Sigmoid colon (tissue), 4 donors: ENCODE data around the gene DCC.

Experiments used
- EP300 ChIP-seq, 4 donors: sonication (generic); formaldehyde crosslinking; IDR thresholded peaks; one replicate each; pipeline ENCODE4 v1.6.1; 2017; ENCODE audit warnings: antibody characterized with exemption in 4 of 4
- POLR2A ChIP-seq, 2 donors: fragments of 450-650 bp; IDR thresholded peaks; one replicate each; pipeline ENCODE4 v1.6.1; 2016; ENCODE audit warnings: antibody characterized with exemption in 2 of 2, mild to moderate bottlenecking in 2 of 2, moderate library complexity in 2 of 2
- POLR2AphosphoS5 ChIP-seq, 4 donors: sonication (generic); formaldehyde crosslinking; IDR thresholded peaks; one replicate each; pipeline ENCODE4 v1.6.1; 2017; ENCODE audit warnings: antibody characterized with exemption in 4 of 4
- TF ChIP-seq, protein P1 (sequence below), 4 experiments: fragments of 450-650 bp in 3 of 4; fragments of 200-600 bp in 1 of 4; IDR thresholded peaks; one replicate each; pipeline ENCODE4 v1.5.1; 2016 to 2019; ENCODE audit warnings: antibody characterized with exemption in 4 of 4, mild to moderate bottlenecking in 3 of 4, moderate library complexity in 2 of 4

DNA sequence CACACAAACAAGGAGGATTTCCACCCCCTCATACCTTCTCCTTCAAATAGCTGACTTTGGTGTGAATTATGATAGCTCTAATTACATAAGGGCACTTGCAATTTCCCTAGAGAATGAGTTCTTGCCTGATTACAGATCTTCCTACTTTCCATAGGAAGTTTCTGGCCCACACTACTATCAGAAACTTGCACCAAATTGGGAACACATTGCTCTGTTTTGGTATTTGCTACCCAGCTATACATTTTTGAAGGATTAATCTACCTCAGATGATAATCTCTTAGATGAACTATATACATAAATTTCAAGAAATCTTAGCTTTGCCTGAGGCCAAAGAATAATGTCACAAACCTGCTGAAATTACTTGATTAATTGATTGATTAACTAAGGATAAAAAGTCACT, 4.9 kb downstream of the DCC start:
- TF ChIP-seq POLR2AphosphoS5 (IDR thresholded peaks at IDR 0.05) (no peak), EP300 (IDR thresholded peaks at IDR 0.05) (no peak), POLR2A (IDR thresholded peaks at IDR 0.05) (no peak)
- TF ChIP-seq, protein P1, sequence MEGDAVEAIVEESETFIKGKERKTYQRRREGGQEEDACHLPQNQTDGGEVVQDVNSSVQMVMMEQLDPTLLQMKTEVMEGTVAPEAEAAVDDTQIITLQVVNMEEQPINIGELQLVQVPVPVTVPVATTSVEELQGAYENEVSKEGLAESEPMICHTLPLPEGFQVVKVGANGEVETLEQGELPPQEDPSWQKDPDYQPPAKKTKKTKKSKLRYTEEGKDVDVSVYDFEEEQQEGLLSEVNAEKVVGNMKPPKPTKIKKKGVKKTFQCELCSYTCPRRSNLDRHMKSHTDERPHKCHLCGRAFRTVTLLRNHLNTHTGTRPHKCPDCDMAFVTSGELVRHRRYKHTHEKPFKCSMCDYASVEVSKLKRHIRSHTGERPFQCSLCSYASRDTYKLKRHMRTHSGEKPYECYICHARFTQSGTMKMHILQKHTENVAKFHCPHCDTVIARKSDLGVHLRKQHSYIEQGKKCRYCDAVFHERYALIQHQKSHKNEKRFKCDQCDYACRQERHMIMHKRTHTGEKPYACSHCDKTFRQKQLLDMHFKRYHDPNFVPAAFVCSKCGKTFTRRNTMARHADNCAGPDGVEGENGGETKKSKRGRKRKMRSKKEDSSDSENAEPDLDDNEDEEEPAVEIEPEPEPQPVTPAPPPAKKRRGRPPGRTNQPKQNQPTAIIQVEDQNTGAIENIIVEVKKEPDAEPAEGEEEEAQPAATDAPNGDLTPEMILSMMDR (IDR thresholded peaks at IDR 0.05) = no peak
